Measurements from ENCODE around the gene LRRC40. TPM values are rescaled to one million over a fixed set of nuclear protein-coding genes. Genes with fewer than 3 reads are reported as not detected.

Gene LRRC40
- 20.7 TPM for polyA plus RNA-seq (2012; ENCODE audit: missing spikeins)

- TF ChIP-seq TAF1 (IDR thresholded peaks at IDR 0.05; ENCODE audit: borderline replicate concordance, low read depth, low read length) (no peak), POLR2A (IDR thresholded peaks at IDR 0.05; ENCODE audit: low read depth, low read length) (peak; percentile 73), POLR2AphosphoS5 (IDR thresholded peaks at IDR 0.05; ENCODE audit: low read depth, low read length) (peak; percentile 81; the same call in 1 of the 2 replicates)
- DNase-seq (ENCODE audit: insufficient read length) (peak; percentile 75), FAIRE-seq (peak; percentile 98)
Measured at GRCh38 chr1:70205434-70206118, at the start of gene LRRC40. LRRC40 (minus strand) TSS chr1:70205579; CDS start chr1:70205540, 39 bp downstream.

GRCh38 chr1:70248729-70249128 lies 43.4 kb upstream of the LRRC40 start:
- no peak for DNase-seq (ENCODE audit: insufficient read length)
- no peak for FAIRE-seq
- TF ChIP-seq TAF1 (IDR thresholded peaks at IDR 0.05; ENCODE audit: borderline replicate concordance, low read depth, low read length), result no peak
- TF ChIP-seq POLR2A (IDR thresholded peaks at IDR 0.05; ENCODE audit: low read depth, low read length), result no peak
- TF ChIP-seq POLR2AphosphoS5 (IDR thresholded peaks at IDR 0.05; ENCODE audit: low read depth, low read length), result no peak

- DNase-seq (ENCODE audit: insufficient read length) (no peak), FAIRE-seq (no peak)
- no peak for TF ChIP-seq POLR2A (IDR thresholded peaks at IDR 0.05; ENCODE audit: low read depth, low read length)
- TF ChIP-seq TAF1 (IDR thresholded peaks at IDR 0.05; ENCODE audit: borderline replicate concordance, low read depth, low read length), result no peak
- no peak for TF ChIP-seq POLR2AphosphoS5 (IDR thresholded peaks at IDR 0.05; ENCODE audit: low read depth, low read length)
Measured at GRCh38 chr1:70247768-70248167, 42.4 kb upstream of the LRRC40 start.

- TF ChIP-seq POLR2AphosphoS5 (IDR thresholded peaks at IDR 0.05; ENCODE audit: low read depth, low read length) (no peak), POLR2A (IDR thresholded peaks at IDR 0.05; ENCODE audit: low read depth, low read length) (no peak), TAF1 (IDR thresholded peaks at IDR 0.05; ENCODE audit: borderline replicate concordance, low read depth, low read length) (no peak)
- no peak for FAIRE-seq
- DNase-seq (ENCODE audit: insufficient read length), result no peak
Measured at GRCh38 chr1:70247122-70247521, 41.7 kb upstream of the LRRC40 start.

- no peak for TF ChIP-seq POLR2A (IDR thresholded peaks at IDR 0.05; ENCODE audit: low read depth, low read length)
- TF ChIP-seq TAF1 (IDR thresholded peaks at IDR 0.05; ENCODE audit: borderline replicate concordance, low read depth, low read length), result no peak
- no peak for TF ChIP-seq POLR2AphosphoS5 (IDR thresholded peaks at IDR 0.05; ENCODE audit: low read depth, low read length)
- no peak for FAIRE-seq
- no peak for DNase-seq (ENCODE audit: insufficient read length)
Measured at GRCh38 chr1:70239940-70240339, 34.6 kb upstream of the LRRC40 start.

- no peak for DNase-seq (ENCODE audit: insufficient read length)
- no peak for FAIRE-seq
- no peak for TF ChIP-seq POLR2AphosphoS5 (IDR thresholded peaks at IDR 0.05; ENCODE audit: low read depth, low read length)
- TF ChIP-seq TAF1 (IDR thresholded peaks at IDR 0.05; ENCODE audit: borderline replicate concordance, low read depth, low read length), result no peak
- no peak for TF ChIP-seq POLR2A (IDR thresholded peaks at IDR 0.05; ENCODE audit: low read depth, low read length)
Measured at GRCh38 chr1:70234733-70235132, 29.4 kb upstream of the LRRC40 start.

- no peak for TF ChIP-seq POLR2A (IDR thresholded peaks at IDR 0.05; ENCODE audit: low read depth, low read length)
Measured at GRCh38 chr1:70231475-70231874, 26.1 kb upstream of the LRRC40 start.

GRCh38 chr1:70228670-70229069 lies 23.3 kb upstream of the LRRC40 start:
- FAIRE-seq (no peak), DNase-seq (ENCODE audit: insufficient read length) (no peak)
- no peak for TF ChIP-seq TAF1 (IDR thresholded peaks at IDR 0.05; ENCODE audit: borderline replicate concordance, low read depth, low read length)
- no peak for TF ChIP-seq POLR2A (IDR thresholded peaks at IDR 0.05; ENCODE audit: low read depth, low read length)
- no peak for TF ChIP-seq POLR2AphosphoS5 (IDR thresholded peaks at IDR 0.05; ENCODE audit: low read depth, low read length)

More at GRCh38 chr1:70231475-70231874, 26.1 kb upstream of the LRRC40 start:
- DNase-seq (ENCODE audit: insufficient read length), result no peak
- no peak for FAIRE-seq

GRCh38 chr1:70227439-70227838 lies 22.1 kb upstream of the LRRC40 start:
- no peak for TF ChIP-seq POLR2AphosphoS5 (IDR thresholded peaks at IDR 0.05; ENCODE audit: low read depth, low read length)
- no peak for TF ChIP-seq TAF1 (IDR thresholded peaks at IDR 0.05; ENCODE audit: borderline replicate concordance, low read depth, low read length)
- no peak for TF ChIP-seq POLR2A (IDR thresholded peaks at IDR 0.05; ENCODE audit: low read depth, low read length)
- DNase-seq (ENCODE audit: insufficient read length) (no peak), FAIRE-seq (peak; percentile 44)

GRCh38 chr1:70224954-70225353 lies 19.6 kb upstream of the LRRC40 start:
- FAIRE-seq (peak; percentile 9), DNase-seq (ENCODE audit: insufficient read length) (no peak)
- TF ChIP-seq POLR2AphosphoS5 (IDR thresholded peaks at IDR 0.05; ENCODE audit: low read depth, low read length) (no peak), POLR2A (IDR thresholded peaks at IDR 0.05; ENCODE audit: low read depth, low read length) (no peak), TAF1 (IDR thresholded peaks at IDR 0.05; ENCODE audit: borderline replicate concordance, low read depth, low read length) (no peak)

- DNase-seq (ENCODE audit: insufficient read length) (no peak), FAIRE-seq (no peak)
- no peak for TF ChIP-seq TAF1 (IDR thresholded peaks at IDR 0.05; ENCODE audit: borderline replicate concordance, low read depth, low read length)
Measured at GRCh38 chr1:70222716-70223235, 17.4 kb upstream of the LRRC40 start.

Data from GM12892 (cell line).